SK-N-SH (cell line): Measurements from ENCODE around the gene BTN1A1. TPM values are rescaled to one million over a fixed set of nuclear protein-coding genes. Genes with fewer than 3 reads are reported as not detected.
A peak's percentile ranks its signal among the peaks of the same experiment; 100 is the strongest.

Source experiments
- CTCF ChIA-PET: fragments of 300-600, 350-600 bp; formaldehyde crosslinking; extraction: SDS; loops from one replicate; lab custom pipeline; 2021; lab: Yijun Ruan, JAX
- POLR2A ChIA-PET: fragments of 350-600 bp; sonication (Branson Sonifier 250); formaldehyde crosslinking; extraction: SDS; loops from one replicate; lab custom pipeline; 2020; ENCODE audit warnings: antibody characterized with exemption, inconsistent platforms; lab: Yijun Ruan, JAX
- DNase-seq: peaks from one replicate; pipeline ENCODE4 v3.0.0; 2012
- H2AFZ ChIP-seq: fragments of 200-600 bp; sonication (generic); 2 replicates; pipeline ENCODE4 v1.8.1; 2016; ENCODE audit warnings: antibody characterized with exemption, mild to moderate bottlenecking, low read depth
- H3F3A ChIP-seq: fragments of 200-600 bp; sonication (generic); replicated peaks from 2 replicates; pipeline ENCODE3; 2016; ENCODE audit warnings: antibody characterized with exemption, mild to moderate bottlenecking; ENCODE audit not compliant: insufficient read depth
- H3K27ac ChIP-seq, 2 experiments: fragments of 200-500 bp in 1 of 2; fragments of 200-600 bp in 1 of 2; sonication (Bioruptor generic) in 1 of 2; sonication (generic), shearing (Covaris generic) in 1 of 2; 2 replicates each; pipeline versions ENCODE4 v1.5.1 to v1.6.1; 2014 to 2016; ENCODE audit warnings: low read depth in 2 of 2, inconsistent platforms in 1 of 2, low read length in 1 of 2, mild to moderate bottlenecking in 1 of 2, mixed read lengths in 1 of 2
- H3K27me3 ChIP-seq: fragments of 200-600 bp; sonication (generic), shearing (Covaris generic); 2 replicates; pipeline ENCODE4 v1.6.1; 2016; ENCODE audit warnings: mixed run types; ENCODE audit not compliant: insufficient read depth
- H3K36me3 ChIP-seq, 2 experiments: fragments of 200-500 bp in 1 of 2; fragments of 200-600 bp in 1 of 2; sonication (Bioruptor generic) in 1 of 2; sonication (generic) in 1 of 2; replicated peaks in 1 of 2; 2 replicates each; pipeline versions ENCODE3 to v1.5.1; 2014 to 2016; ENCODE audit warnings: low read length in 1 of 2, mild to moderate bottlenecking in 1 of 2; ENCODE audit not compliant: insufficient read depth in 2 of 2, control insufficient read depth in 1 of 2
- H3K4me1 ChIP-seq, 2 experiments: fragments of 200-500 bp in 1 of 2; fragments of 200-600 bp in 1 of 2; sonication (Bioruptor generic) in 1 of 2; sonication (generic), shearing (Covaris generic) in 1 of 2; 2 replicates each; pipeline versions ENCODE4 v1.5.1 to v1.6.1; 2014 to 2016; ENCODE audit warnings: low read depth in 1 of 2, low read length in 1 of 2, mixed run types in 1 of 2; ENCODE audit not compliant: insufficient read depth in 2 of 2, control insufficient read depth in 1 of 2
- H3K4me2 ChIP-seq: fragments of 200-600 bp; sonication (generic), shearing (Covaris generic); 2 replicates; pipeline ENCODE4 v1.6.1; 2017; ENCODE audit warnings: mixed run types
- H3K4me3 ChIP-seq, 2 experiments: fragments of 200-500 bp in 1 of 2; fragments of 200-600 bp in 1 of 2; sonication (Bioruptor generic) in 1 of 2; sonication (generic), shearing (Covaris generic) in 1 of 2; 2 replicates each; pipeline versions ENCODE4 v1.5.1 to v1.8.1; 2014 to 2016; ENCODE audit warnings: low read depth in 2 of 2, inconsistent platforms in 1 of 2, low read length in 1 of 2, mild to moderate bottlenecking in 1 of 2, mixed read lengths in 1 of 2, moderate library complexity in 1 of 2
- H3K79me2 ChIP-seq: fragments of 200-600 bp; sonication (generic); 2 replicates; pipeline ENCODE4 v1.8.1; 2017; ENCODE audit warnings: mild to moderate bottlenecking; ENCODE audit not compliant: insufficient read depth
- H3K9ac ChIP-seq: fragments of 200-600 bp; sonication (generic); 2 replicates; pipeline ENCODE4 v1.6.1; 2017; ENCODE audit warnings: mixed run types
- H3K9me2 ChIP-seq: fragments of 200-600 bp; sonication (generic); 2 replicates; pipeline ENCODE4 v1.6.1; 2017; ENCODE audit warnings: mixed run types
- H3K9me3 ChIP-seq: fragments of 200-600 bp; sonication (generic); 2 replicates; pipeline ENCODE4 v1.6.1; 2017; ENCODE audit warnings: mixed run types, mild to moderate bottlenecking, moderate library complexity
- H4K20me1 ChIP-seq: fragments of 200-600 bp; sonication (generic); 2 replicates; pipeline ENCODE4 v1.6.1; 2017; ENCODE audit warnings: mild to moderate bottlenecking, mixed run types; ENCODE audit not compliant: insufficient read depth
- CHD2 ChIP-seq: fragments of 150-350 bp; IDR thresholded peaks from 2 replicates; pipeline ENCODE4 v1.6.1; 2018; ENCODE audit warnings: low read length; ENCODE audit not compliant: partially characterized antibody
- EP300 ChIP-seq, 2 experiments: IDR thresholded peaks; 2 replicates each; pipeline versions ENCODE4 v1.4.0 to v1.6.1; 2012; ENCODE audit warnings: borderline replicate concordance in 1 of 2, low read depth in 1 of 2, low read length in 1 of 2
- FOXM1 ChIP-seq: IDR thresholded peaks from 2 replicates; pipeline ENCODE4 v1.4.0; 2012; ENCODE audit warnings: low read depth, mild to moderate bottlenecking
- GABPA ChIP-seq: IDR thresholded peaks from 2 replicates; pipeline ENCODE4 v1.4.0; 2012; ENCODE audit warnings: low read depth, mild to moderate bottlenecking
- GATA2 ChIP-seq: sonication (generic); formaldehyde crosslinking; IDR thresholded peaks from 2 replicates; pipeline ENCODE4 v1.5.0; 2020; ENCODE audit warnings: mild to moderate bottlenecking, missing genetic modification reagents
- MEF2A ChIP-seq: IDR thresholded peaks from 2 replicates; pipeline ENCODE4 v1.4.0; 2012; ENCODE audit warnings: low read depth, borderline replicate concordance
- MXI1 ChIP-seq: IDR thresholded peaks from 2 replicates; pipeline ENCODE4 v1.6.1; 2012; ENCODE audit warnings: mild to moderate bottlenecking, low read depth, low read length, improper control_type of control experiment
- NRF1 ChIP-seq: IDR thresholded peaks from 2 replicates; pipeline ENCODE4 v1.6.1; 2012; ENCODE audit warnings: low read depth, mild to moderate bottlenecking, low read length
- REST ChIP-seq: IDR thresholded peaks from 2 replicates; pipeline ENCODE4 v1.6.1; 2012; ENCODE audit warnings: mild to moderate bottlenecking, low read depth, low read length, moderate library complexity
- RFX5 ChIP-seq: IDR thresholded peaks from 2 replicates; pipeline ENCODE4 v1.6.1; 2012; ENCODE audit warnings: mild to moderate bottlenecking, improper control_type of control experiment, low read length
- SIN3A ChIP-seq: IDR thresholded peaks from 2 replicates; pipeline ENCODE4 v1.6.1; 2012; ENCODE audit warnings: low read depth, mild to moderate bottlenecking, low read length, moderate library complexity, borderline replicate concordance
- SMC3 ChIP-seq: IDR thresholded peaks from 2 replicates; pipeline ENCODE4 v1.6.1; 2012; ENCODE audit warnings: low read depth, low read length, improper control_type of control experiment
- TCF12 ChIP-seq: IDR thresholded peaks from 2 replicates; pipeline ENCODE4 v1.4.0; 2012
- USF2 ChIP-seq: fragments of 150-350 bp; IDR thresholded peaks from 2 replicates; pipeline ENCODE4 v1.6.1; 2017; ENCODE audit warnings: antibody characterized with exemption, low read length, low read depth, borderline replicate concordance
- ZBTB33 ChIP-seq: IDR thresholded peaks from 2 replicates; pipeline ENCODE4 v1.4.0; 2012; ENCODE audit warnings: low read depth, borderline replicate concordance
- WGBS: methylation state at CpG from one replicate; pipeline ENCODE4 v1.1.6; 2017; ENCODE audit warnings: low lambda C conversion rate; 5-methylcytosine and 5-hydroxymethylcytosine counted together
- polyA plus RNA-seq, 3 experiments: library from polyadenylated mRNA; depleted of rRNA; stranded (reverse); fragments of >200 nt; gene quantifications; 2 replicates each; pipeline ENCODE4 v1.2.3, GENCODE V29; 2012
- TF ChIP-seq, protein P1 (sequence below): fragments of 150-350 bp; IDR thresholded peaks from 2 replicates; pipeline ENCODE4 v1.6.1; 2016; ENCODE audit warnings: mild to moderate bottlenecking, low read depth, low read length
- TF ChIP-seq, protein P2 (sequence below): IDR thresholded peaks from 2 replicates; pipeline ENCODE4; 2012
- TF ChIP-seq, protein P3 (sequence below): IDR thresholded peaks from 2 replicates; pipeline ENCODE4 v1.4.0; 2012; ENCODE audit warnings: low read depth, borderline replicate concordance
- TF ChIP-seq, protein P4 (sequence below): fragments of 200-600 bp; sonication (generic); IDR thresholded peaks from 2 replicates; pipeline ENCODE4 v1.6.1; 2017; ENCODE audit warnings: antibody characterized with exemption, mild to moderate bottlenecking, moderate library complexity

Gene BTN1A1
- polyA plus RNA-seq, 1 of the 3 experiments (the other 2 are of a cell fraction): not detected

DNA sequence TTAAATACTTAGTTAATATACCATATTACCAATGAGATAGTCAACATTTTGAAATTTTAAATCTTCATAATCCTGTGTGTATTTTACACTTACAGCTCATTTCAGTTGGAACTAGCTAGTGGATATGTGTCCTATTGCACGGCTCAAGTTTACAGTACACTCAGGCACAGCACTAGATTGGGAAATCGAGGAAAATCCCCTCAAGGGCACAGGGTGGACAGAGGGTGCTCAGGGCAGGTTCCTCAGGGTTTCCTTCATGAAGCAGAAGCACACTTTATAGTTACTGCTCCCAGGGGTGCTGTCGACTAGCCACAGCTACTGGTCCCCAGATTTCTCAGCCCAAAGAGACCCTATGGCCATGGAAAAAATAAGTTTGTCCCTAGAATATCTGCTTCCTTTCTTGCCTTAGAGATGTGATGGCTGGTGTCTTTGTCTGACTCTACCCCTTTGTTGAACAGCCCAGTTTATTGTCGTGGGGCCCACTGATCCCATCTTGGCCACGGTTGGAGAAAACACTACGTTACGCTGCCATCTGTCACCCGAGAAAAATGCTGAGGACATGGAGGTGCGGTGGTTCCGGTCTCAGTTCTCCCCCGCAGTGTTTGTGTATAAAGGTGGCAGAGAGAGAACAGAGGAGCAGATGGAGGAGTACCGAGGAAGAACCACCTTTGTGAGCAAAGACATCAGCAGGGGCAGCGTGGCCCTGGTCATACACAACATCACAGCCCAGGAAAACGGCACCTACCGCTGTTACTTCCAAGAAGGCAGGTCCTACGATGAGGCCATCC lies 40.9 kb upstream of the BTN1A1 start:
- Histone ChIP-seq H3F3A (no peaks in the 10 kb centered on the region), H3K36me3 (peaks cover 30 to 33% of the 10 kb centered on the region in 2 experiments), H3K4me3 (peak overlapping the region in 1 of 2 experiments; percentile 8; a peak in 2 of 4 replicates), H3K9me2 (no peaks in the 10 kb centered on the region), H3K27ac (no peak overlapping the region), H3K9ac (no peak overlapping the region), H2AFZ (no peak overlapping the region)
- ChIA-PET CTCF (no interaction called here), POLR2A (no interaction called here)
- TF ChIP-seq GABPA (no peak), MEF2A (no peak), ZBTB33 (no peak), FOXM1 (no peak), RFX5 (no peak), USF2 (no peak), GATA2 (CRISPR knock-in tag) (no peak), SMC3 (no peak), MXI1 (no peak), EP300 (IDR thresholded peaks at IDR 0.05; ENCODE audit: borderline replicate concordance in 1 of 2, low read depth in 1 of 2, low read length in 1 of 2) (no peak), SIN3A (no peak), NRF1 (no peak), CHD2 (no peak), REST (no peak), TCF12 (no peak)
- TF ChIP-seq, protein P1, sequence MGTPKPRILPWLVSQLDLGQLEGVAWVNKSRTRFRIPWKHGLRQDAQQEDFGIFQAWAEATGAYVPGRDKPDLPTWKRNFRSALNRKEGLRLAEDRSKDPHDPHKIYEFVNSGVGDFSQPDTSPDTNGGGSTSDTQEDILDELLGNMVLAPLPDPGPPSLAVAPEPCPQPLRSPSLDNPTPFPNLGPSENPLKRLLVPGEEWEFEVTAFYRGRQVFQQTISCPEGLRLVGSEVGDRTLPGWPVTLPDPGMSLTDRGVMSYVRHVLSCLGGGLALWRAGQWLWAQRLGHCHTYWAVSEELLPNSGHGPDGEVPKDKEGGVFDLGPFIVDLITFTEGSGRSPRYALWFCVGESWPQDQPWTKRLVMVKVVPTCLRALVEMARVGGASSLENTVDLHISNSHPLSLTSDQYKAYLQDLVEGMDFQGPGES: no peak
- TF ChIP-seq, protein P2, sequence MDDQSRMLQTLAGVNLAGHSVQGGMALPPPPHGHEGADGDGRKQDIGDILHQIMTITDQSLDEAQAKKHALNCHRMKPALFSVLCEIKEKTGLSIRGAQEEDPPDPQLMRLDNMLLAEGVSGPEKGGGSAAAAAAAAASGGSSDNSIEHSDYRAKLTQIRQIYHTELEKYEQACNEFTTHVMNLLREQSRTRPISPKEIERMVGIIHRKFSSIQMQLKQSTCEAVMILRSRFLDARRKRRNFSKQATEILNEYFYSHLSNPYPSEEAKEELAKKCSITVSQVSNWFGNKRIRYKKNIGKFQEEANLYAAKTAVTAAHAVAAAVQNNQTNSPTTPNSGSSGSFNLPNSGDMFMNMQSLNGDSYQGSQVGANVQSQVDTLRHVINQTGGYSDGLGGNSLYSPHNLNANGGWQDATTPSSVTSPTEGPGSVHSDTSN: no peak
- TF ChIP-seq, protein P3, sequence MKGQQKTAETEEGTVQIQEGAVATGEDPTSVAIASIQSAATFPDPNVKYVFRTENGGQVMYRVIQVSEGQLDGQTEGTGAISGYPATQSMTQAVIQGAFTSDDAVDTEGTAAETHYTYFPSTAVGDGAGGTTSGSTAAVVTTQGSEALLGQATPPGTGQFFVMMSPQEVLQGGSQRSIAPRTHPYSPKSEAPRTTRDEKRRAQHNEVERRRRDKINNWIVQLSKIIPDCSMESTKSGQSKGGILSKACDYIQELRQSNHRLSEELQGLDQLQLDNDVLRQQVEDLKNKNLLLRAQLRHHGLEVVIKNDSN: no peak
- TF ChIP-seq, protein P4, sequence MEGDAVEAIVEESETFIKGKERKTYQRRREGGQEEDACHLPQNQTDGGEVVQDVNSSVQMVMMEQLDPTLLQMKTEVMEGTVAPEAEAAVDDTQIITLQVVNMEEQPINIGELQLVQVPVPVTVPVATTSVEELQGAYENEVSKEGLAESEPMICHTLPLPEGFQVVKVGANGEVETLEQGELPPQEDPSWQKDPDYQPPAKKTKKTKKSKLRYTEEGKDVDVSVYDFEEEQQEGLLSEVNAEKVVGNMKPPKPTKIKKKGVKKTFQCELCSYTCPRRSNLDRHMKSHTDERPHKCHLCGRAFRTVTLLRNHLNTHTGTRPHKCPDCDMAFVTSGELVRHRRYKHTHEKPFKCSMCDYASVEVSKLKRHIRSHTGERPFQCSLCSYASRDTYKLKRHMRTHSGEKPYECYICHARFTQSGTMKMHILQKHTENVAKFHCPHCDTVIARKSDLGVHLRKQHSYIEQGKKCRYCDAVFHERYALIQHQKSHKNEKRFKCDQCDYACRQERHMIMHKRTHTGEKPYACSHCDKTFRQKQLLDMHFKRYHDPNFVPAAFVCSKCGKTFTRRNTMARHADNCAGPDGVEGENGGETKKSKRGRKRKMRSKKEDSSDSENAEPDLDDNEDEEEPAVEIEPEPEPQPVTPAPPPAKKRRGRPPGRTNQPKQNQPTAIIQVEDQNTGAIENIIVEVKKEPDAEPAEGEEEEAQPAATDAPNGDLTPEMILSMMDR: no peak
- TF ChIP-seq, all 33 proteins: peak for 0
- H3K9me3 ChIP-seq: no peaks in the 10 kb centered on the region
- H3K79me2 ChIP-seq: peaks cover 46% of the 10 kb centered on the region
- no peaks in the 10 kb centered on the region for H3K27me3 ChIP-seq
- no peak for DNase-seq
- no peaks in the 10 kb centered on the region for H4K20me1 ChIP-seq
- 82% methylated on average over 16 of the region's 16 CpGs for WGBS
- peaks cover 13 to 18% of the 10 kb centered on the region in 2 experiments; a peak in 1 of 4 replicates for H3K4me1 ChIP-seq
- H3K4me2 ChIP-seq: peak overlapping the region; percentile 90
